Subcutaneous adipose tissue (tissue), 4 donors: ENCODE data around the gene DESI1. TPM values are rescaled to one million over a fixed set of nuclear protein-coding genes. Genes with fewer than 3 reads are reported as not detected.

Source experiments
- CTCF ChIP-seq: fragments of 450-650 bp; IDR thresholded peaks from one replicate; pipeline ENCODE4 v1.5.1; 2016; ENCODE audit warnings: low read depth, mild to moderate bottlenecking, control low read depth, antibody characterized with exemption, moderate library complexity
- total RNA-seq, 4 donors: library from RNA; depleted of rRNA; stranded (reverse); fragments of >200 nt; gene quantifications; one replicate each; pipeline ENCODE4 v1.1.0, GENCODE V29; 2016

DESI1 gene
- total RNA-seq, 4 donors from 2014 or later = 9.2 to 29.0 (median 17.8) TPM

DNA sequence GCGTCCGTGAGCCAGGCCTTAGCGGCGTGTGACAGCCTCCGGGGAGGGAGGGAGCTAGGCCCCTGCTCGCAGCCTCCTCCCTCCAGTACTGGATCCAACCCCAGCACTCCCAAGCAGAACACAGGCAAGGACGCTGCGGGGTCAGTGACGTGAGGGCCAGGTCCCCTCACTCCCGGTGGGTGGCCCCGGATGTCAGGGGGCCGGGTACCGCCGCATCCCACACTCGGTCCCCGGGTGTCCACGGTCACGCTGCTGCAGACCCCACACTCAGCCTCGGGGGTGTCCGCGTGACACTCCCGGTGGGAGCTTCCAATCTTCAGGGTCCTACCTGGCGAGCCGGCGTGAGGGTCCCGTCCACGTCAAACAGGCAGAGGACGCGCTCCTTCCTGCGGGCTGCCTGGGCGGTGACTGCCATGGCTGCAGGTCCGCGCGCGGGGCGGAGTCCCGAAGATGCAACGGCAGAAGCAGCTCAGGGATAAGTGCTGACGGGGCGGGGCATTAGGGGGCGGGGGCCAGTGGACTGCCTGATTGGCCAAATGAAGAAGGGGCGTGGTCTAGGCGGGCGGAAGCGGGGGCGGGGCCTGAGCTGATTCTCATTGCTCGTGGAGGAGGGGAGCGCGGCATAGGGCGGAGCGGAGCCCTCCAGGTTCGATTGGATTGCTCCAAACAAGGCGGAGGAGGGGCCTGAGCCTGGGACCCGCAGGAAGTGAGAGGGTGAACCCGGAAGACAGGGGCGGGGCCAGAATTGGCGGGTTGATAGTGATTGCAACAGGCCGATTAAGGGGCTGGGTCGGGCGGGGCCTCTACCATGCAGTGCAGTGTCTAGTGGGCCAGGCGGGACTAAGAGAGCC is 31.2 kb downstream of the DESI1 start, which contains the start of gene PMM1:
TSS of gene PMM1 (minus strand) at position 450 of the 851 bp plus-strand sequence. CDS start at position 415, 35 bp downstream.
- TF ChIP-seq CTCF = no peak

DNA sequence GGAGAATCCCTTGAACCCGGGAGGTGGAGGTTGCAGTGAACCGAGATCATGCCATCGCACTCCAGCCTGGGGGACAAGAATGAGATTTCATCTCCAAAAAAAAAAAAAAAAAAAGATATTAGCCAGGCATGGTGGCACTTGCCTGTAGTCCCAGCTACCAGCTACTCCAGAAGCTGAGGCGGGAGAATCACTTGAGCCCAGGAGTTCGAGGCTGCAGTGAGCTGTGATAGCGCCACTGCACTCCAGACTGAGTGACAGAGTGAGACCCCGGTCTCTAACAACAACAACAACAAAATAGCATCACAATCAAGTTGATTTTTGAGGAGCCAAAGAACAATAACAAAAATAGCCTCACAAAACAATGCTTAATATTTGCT is 33.5 kb downstream of the DESI1 start:
- no peak for TF ChIP-seq CTCF

DNA sequence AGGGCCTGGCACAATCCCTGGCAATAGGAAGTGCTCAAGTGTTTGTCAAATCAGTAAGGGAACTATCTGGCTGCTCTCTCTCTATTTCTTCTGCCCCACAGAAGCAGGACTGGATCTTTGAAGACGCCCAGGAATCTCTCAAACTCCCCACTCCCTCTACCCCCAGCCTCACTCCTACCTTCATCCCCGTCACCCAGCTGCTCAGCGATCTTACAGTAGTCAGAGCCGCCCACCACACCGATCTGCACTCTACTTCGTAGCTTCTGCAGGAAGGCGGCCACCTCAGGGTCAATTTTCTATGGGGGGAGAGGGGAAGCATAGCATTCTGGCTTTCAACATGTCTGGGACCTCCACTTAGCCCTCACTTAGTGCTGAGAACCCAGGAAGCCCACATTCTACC is 34.9 kb downstream of the DESI1 start:
- TF ChIP-seq CTCF = no peak

DNA sequence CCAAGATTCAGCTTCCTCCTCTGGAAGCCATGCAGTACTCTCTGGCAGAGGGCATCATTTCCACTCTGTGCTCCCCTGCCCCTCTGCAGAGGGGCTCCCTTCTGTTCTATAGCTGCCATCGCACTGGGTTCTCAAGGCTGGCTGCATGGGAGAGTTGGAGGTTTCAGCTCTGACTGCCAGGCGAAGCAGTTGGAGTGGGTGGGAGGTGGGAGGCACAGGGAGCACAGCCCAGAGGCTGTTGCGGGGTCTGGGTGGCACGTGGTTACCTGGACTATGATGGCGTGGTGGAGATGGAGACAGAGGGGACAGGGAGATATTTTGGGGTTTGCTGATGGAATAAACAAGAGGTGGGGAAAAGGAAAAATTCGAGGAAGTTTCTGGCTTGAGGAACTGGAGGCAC is 36.0 kb downstream of the DESI1 start:
- TF ChIP-seq CTCF = no peak

DNA sequence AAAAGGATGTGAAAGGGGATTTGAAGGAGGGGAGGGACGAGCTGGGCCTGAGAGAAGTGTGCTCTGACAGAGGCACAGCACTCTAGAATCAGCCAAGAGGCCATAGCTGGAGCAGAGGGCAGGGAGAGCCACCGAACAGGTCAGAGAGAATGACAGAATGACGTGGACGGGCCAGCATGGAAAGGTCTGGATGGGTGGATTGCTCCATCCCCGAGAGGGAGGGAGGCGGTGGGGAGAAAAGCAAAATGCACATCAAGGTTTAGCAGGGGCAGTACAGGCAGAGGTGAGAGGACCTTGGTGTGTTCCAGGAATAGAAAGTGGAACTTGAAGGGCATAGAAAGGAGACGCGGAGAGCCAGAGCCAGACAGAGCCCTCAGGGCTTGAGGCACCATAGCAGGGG is 38.1 kb downstream of the DESI1 start:
- TF ChIP-seq CTCF = no peak

DNA sequence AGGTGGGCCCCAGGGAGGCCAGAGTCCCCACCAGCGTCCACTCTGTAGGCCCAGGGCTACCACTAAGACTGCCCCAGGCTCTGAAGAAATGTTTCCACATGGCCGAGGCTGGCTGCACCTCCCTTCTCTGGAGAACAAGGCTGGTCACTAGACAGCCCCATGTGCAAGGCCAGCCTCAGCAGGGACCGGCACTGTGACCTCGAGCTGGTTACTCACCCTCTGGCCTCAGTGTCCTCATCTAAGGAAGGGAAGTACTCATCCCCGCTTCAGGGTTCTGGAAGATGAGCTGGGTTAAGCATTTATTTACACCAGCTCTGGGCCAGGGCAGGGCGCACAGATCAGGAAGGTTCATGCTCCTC is 40.9 kb downstream of the DESI1 start:
- no peak for TF ChIP-seq CTCF

- no peak for TF ChIP-seq CTCF
Observed at GRCh38 chr22:41579297-41579996, 41.4 kb downstream of the DESI1 start.
